Measurements from ENCODE around the gene DNM3.

The DNM3 gene

DNA sequence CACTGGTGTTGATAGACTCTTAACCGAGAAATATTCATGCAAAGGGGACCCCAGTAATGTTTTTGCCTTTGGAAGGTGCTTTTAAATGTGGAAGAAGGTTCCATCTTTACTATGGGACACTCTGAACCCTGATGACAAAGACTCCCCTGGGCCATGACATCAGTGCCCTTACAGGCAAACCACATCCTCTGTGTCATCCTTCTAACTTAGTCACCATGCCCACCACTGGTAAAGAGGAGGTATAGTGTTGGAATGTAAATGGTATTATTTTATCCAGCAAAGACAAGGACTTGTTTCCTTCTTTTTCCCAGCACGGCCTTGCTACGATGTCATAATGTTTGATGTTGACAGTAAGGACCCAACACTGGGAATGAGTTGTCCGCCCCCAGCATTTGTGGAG lies 47.2 kb upstream of the DNM3 start:
- TF ChIP-seq, protein P1, sequence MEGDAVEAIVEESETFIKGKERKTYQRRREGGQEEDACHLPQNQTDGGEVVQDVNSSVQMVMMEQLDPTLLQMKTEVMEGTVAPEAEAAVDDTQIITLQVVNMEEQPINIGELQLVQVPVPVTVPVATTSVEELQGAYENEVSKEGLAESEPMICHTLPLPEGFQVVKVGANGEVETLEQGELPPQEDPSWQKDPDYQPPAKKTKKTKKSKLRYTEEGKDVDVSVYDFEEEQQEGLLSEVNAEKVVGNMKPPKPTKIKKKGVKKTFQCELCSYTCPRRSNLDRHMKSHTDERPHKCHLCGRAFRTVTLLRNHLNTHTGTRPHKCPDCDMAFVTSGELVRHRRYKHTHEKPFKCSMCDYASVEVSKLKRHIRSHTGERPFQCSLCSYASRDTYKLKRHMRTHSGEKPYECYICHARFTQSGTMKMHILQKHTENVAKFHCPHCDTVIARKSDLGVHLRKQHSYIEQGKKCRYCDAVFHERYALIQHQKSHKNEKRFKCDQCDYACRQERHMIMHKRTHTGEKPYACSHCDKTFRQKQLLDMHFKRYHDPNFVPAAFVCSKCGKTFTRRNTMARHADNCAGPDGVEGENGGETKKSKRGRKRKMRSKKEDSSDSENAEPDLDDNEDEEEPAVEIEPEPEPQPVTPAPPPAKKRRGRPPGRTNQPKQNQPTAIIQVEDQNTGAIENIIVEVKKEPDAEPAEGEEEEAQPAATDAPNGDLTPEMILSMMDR (IDR thresholded peaks at IDR 0.05; ENCODE audit: insufficient read depth, low read length, poor library complexity, severe bottlenecking): no peak
- no peak for TF ChIP-seq EZH2phosphoT487 (conservative IDR thresholded peaks at IDR 0.05; ENCODE audit: low read length)
- H3K4me3 ChIP-seq (ENCODE audit: insufficient read depth, low read length, poor library complexity, severe bottlenecking): no peak overlapping the region
- H3K4me2 ChIP-seq (ENCODE audit: low read depth, low read length, poor library complexity, severe bottlenecking): no peak overlapping the region
- H3K9me2 ChIP-seq (replicated peaks; ENCODE audit: insufficient read depth, low read length): no peaks in the 10 kb centered on the region
- no peaks in the 10 kb centered on the region for H3K9me3 ChIP-seq (ENCODE audit: insufficient read depth, low read length)
- no peaks in the 10 kb centered on the region; the same call in 1 of the 2 replicates for H3K79me2 ChIP-seq (ENCODE audit: insufficient read depth, low read length)
- H3K9ac ChIP-seq (ENCODE audit: low read length): no peak overlapping the region
- peaks cover 9% of the 10 kb centered on the region for H3K36me3 ChIP-seq (ENCODE audit: low read length)
- no peak overlapping the region for H3K27ac ChIP-seq (ENCODE audit: low read depth, low read length)
- no peak overlapping the region for H2AFZ ChIP-seq (ENCODE audit: low read depth, low read length, severe bottlenecking)
- no peaks in the 10 kb centered on the region for H3K27me3 ChIP-seq (ENCODE audit: low read length)
- H3F3A ChIP-seq (ENCODE audit: insufficient read depth): no peaks in the 10 kb centered on the region
- H4K20me1 ChIP-seq (ENCODE audit: low read depth, low read length): no peaks in the 10 kb centered on the region

DNA sequence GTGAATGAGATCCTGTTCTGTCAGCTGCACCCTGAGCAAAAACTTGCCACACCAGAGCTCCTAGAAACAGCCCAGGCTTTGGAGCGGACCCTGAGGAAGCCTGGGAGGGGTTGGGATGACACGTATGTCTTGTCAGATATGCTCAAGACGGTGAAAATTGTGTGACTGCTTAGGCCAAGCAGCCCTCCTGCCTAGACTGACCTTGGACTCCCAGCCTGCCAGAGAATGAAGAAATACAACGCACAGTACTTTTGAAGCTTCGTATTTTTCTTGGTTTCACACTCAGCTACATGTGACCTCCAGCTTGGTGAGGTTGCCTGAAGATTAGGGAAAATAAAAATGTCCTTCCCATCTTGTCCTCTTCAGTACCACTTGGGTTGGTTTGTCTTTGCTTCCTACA lies 44.7 kb upstream of the DNM3 start:
- Histone ChIP-seq H3K4me2 (ENCODE audit: low read depth, low read length, poor library complexity, severe bottlenecking) (no peak overlapping the region), H3K27ac (ENCODE audit: low read depth, low read length) (no peak overlapping the region), H3K9me2 (replicated peaks; ENCODE audit: insufficient read depth, low read length) (no peaks in the 10 kb centered on the region), H3K27me3 (ENCODE audit: low read length) (no peaks in the 10 kb centered on the region), H2AFZ (ENCODE audit: low read depth, low read length, severe bottlenecking) (no peak overlapping the region), H3K36me3 (ENCODE audit: low read length) (peaks cover 4% of the 10 kb centered on the region; the same call in 1 of the 2 replicates), H3K79me2 (ENCODE audit: insufficient read depth, low read length) (no peaks in the 10 kb centered on the region), H3F3A (ENCODE audit: insufficient read depth) (no peaks in the 10 kb centered on the region), H3K4me3 (ENCODE audit: insufficient read depth, low read length, poor library complexity, severe bottlenecking) (no peak overlapping the region), H3K9ac (ENCODE audit: low read length) (no peak overlapping the region), H4K20me1 (ENCODE audit: low read depth, low read length) (no peaks in the 10 kb centered on the region), H3K9me3 (ENCODE audit: insufficient read depth, low read length) (no peaks in the 10 kb centered on the region)
- no peak for TF ChIP-seq EZH2phosphoT487 (conservative IDR thresholded peaks at IDR 0.05; ENCODE audit: low read length)
- TF ChIP-seq, protein P1 (IDR thresholded peaks at IDR 0.05; ENCODE audit: insufficient read depth, low read length, poor library complexity, severe bottlenecking): no peak

- no peak overlapping the region for H3K9ac ChIP-seq (ENCODE audit: low read length)
- no peaks in the 10 kb centered on the region for H3F3A ChIP-seq (ENCODE audit: insufficient read depth)
- H3K79me2 ChIP-seq (ENCODE audit: insufficient read depth, low read length): no peaks in the 10 kb centered on the region
- no peaks in the 10 kb centered on the region for H3K9me2 ChIP-seq (replicated peaks; ENCODE audit: insufficient read depth, low read length)
- H3K36me3 ChIP-seq (ENCODE audit: low read length): peaks cover 4% of the 10 kb centered on the region; the same call in 1 of the 2 replicates
- H2AFZ ChIP-seq (ENCODE audit: low read depth, low read length, severe bottlenecking): no peak overlapping the region
- no peak overlapping the region for H3K27ac ChIP-seq (ENCODE audit: low read depth, low read length)
- H3K4me3 ChIP-seq (ENCODE audit: insufficient read depth, low read length, poor library complexity, severe bottlenecking): no peak overlapping the region
- H3K4me2 ChIP-seq (ENCODE audit: low read depth, low read length, poor library complexity, severe bottlenecking): no peak overlapping the region
- TF ChIP-seq, protein P1 (IDR thresholded peaks at IDR 0.05; ENCODE audit: insufficient read depth, low read length, poor library complexity, severe bottlenecking): no peak
- no peak for TF ChIP-seq EZH2phosphoT487 (conservative IDR thresholded peaks at IDR 0.05; ENCODE audit: low read length)
- H3K27me3 ChIP-seq (ENCODE audit: low read length): no peaks in the 10 kb centered on the region
- no peaks in the 10 kb centered on the region for H4K20me1 ChIP-seq (ENCODE audit: low read depth, low read length)
- no peaks in the 10 kb centered on the region for H3K9me3 ChIP-seq (ENCODE audit: insufficient read depth, low read length)
These were observed 43.0 kb upstream of the DNM3 start for GRCh38 chr1:171798311-171798710.
